Mammary epithelial cell (primary cell): Measurements from ENCODE around the gene NMT1.

Experiments
- CTCF ChIP-seq, 2 donors: IDR thresholded peaks in 1 of 2; conservative IDR thresholded peaks in 1 of 2; 2 replicates each; pipeline ENCODE4 v1.5.1; 2011 to 2012; ENCODE audit warnings: inconsistent platforms in 2 of 2, low read length in 2 of 2, mild to moderate bottlenecking in 2 of 2, control low read depth in 1 of 2, low read depth in 1 of 2; ENCODE audit not compliant: insufficient read depth in 1 of 2; ENCODE audit errors: extremely low read depth in 1 of 2
- EZH2 ChIP-seq: IDR thresholded peaks from 2 replicates; pipeline ENCODE4 v1.6.1; 2012; ENCODE audit warnings: low read length, inconsistent platforms, borderline replicate concordance

- TF ChIP-seq EZH2 (no peak), CTCF (conservative IDR thresholded peaks at IDR 0.05 in 1 of 2, IDR thresholded peaks at IDR 0.05 in 1 of 2; ENCODE audit: extremely low read depth in 1 of 2, insufficient read depth in 1 of 2, low read depth in 1 of 2, low read length in 2 of 2) (no peak)
Observed at GRCh38 chr17:45029758-45030423, 31.2 kb upstream of the NMT1 start.
